NCI-H1048 (cell line): Measurements from ENCODE around the gene YIPF2.
"Not testable (repeated sequence)": the region's sequence is repeated elsewhere in the genome, so short reads cannot be mapped to it uniquely, and the experiment has no call there.

Source experiments
- DNase-seq: peaks from one replicate; lab custom pipeline; 2025; lab: John Stamatoyannopoulos, UW

YIPF2 gene

DNA sequence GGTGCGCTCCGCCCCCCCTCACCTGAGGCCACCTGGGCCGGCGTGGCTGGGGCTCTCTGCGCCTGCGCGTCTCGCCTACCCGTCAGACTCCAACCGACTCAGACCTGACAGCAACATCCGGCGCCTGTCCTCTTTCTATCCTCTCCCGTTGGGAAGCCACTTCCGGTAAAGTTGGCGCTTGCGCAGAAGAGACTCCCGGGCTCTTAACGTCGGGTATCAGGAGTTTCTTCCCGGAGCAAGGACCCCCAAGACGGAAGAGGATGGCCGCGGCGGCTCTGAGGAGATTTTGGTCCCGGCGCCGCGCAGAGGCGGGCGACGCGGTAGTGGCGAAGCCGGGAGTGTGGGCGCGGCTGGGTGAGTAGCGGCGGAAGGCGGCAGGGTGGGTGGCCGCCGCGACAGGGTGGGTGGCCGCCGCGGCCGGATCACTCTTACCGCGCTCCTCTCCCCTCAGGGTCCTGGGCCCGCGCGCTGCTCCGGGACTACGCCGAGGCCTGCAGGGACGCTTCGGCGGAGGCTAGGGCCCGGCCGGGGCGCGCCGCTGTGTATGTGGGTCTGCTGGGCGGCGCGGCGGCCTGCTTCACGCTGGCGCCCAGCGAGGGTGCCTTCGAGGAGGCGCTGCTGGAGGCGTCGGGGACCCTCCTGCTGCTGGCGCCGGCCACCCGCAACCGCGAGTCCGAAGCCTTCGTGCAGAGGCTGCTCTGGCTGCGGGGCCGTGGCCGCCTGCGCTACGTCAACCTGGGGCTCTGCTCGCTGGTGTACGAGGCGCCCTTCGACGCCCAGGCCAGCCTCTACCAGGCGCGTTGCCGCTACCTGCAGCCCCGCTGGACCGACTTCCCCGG is at the start of gene YIPF2, which contains the start of gene TIMM29:
Gene YIPF2, minus strand, starts transcription at position 77 of the 839 bp plus-strand sequence. CDS start 229 bp downstream, outside the sequence.
Gene TIMM29, plus strand, starts transcription at position 249 of the 839 bp plus-strand sequence. Its CDS starts 12 bp downstream, at position 261.
- peak; percentile 98 for DNase-seq

DNA sequence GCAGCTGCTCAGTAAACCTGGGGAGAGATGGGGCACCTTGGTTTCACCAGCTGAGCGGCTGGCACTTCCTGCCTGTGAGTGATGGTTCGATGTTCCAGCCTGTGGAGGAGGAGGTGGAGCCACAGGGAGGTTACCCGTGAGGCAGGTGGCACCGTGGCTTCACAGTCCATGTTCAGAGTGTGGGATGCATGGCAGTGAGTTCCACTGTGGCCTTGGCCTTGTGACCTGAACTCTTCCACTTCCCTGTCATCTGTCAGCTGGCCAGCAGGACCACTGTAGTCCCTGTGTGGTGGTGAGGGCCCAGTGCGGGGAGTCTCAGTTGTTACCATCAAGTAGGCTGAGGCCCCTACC is 49.3 kb upstream of the YIPF2 start:
- DNase-seq = no peak

DNA sequence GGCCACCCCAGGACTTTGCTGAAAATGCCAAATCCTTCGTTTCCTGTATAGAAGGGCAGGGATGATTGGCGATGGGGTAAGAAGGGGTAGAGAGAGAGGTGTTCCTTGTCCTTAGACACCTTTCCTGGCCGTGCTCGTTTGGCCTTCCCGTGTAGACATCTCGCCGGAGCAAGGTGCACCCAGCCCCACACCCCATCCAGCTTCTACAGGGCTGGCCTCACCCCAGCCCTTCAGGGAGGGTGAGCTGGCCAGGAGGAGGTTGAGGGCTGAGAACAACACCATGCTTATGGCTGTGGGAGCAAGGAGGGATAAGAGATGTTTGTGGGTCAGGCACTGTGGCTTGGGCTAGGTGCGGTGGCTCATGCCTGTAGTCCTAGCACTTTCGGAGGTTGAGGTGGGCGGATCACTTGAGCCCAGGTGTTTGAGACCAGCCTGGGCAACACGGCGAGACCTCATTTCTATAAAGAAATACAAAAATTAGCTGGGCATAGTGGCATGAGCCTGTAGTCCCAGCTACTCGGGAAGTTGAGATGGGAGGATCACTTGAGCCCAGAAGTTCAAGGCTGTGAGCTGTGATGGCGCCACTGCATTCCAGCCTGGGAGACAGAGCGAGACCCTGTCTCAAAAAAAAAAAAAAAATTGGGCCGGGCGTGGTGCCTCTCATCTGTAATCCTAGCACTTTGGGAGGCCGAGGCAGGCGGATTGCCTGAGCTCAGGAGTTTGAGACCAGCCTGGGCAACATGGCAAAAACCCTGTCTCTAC is 47.9 kb upstream of the YIPF2 start:
- no peak for DNase-seq

DNA sequence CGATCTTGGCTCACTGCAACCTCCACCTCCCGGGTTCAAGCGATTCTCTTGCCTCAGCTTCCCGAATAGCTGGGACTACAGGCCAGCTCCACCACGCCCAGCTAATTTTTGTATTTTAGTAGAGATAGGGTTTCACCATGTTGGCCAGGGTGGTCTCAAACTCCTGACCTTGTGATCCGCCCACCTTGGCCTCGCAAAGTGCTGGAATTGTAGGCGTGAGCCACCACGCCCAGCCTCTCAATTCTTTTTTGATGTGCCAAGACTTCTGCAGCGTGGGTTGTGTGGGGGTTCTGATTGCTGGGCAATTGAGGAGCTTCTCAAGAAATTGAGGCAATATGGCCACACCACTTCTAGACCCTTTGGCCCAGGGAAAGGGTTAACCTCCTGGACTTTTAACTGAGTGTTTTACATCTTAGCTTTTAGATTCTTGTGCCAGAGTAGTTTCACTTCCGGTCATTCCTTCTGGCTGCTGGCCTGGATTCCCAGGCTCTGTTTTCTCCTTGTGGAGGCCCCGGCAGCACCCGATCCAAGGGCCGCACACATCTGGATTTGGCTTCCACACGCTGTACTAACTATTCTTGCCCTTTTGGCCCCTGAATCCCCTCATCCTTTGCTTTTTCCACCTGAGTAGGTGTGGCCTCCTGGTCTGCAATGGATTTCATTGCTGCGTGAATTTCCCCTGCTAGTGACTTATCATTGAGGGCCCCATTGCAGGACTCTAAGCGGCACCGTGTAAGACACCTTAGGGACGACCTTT is 47.1 kb upstream of the YIPF2 start:
- no peak for DNase-seq

DNA sequence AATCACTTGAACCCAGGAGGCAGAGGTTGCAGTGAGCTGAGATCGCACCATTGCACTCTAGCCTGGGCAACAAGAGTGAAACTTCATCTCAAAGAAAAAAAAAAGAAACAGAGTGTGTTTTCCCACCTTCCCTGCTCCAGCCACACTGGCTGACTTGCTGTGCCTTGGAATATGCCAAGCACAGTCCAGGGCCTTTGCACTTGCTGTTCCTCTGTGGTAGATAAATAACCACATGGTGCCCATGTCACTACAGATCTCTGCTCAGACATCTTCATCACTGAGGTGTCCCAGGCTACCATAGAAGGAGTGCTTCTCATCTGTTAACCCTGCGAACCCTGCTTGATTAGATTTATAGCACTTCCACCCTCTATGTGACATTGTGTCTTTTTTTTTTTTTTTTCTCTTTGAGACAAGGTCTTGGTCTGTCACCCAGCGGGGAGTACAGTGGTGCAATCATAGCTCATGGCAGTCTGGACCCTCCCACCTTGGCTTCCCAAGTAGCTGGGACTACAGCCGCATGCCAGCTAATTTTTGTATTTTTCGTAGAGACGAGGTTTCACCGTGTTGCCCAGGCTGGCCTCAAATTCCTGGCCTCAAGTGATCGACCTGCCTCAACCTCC is 42.8 kb upstream of the YIPF2 start:
- no peak for DNase-seq

DNA sequence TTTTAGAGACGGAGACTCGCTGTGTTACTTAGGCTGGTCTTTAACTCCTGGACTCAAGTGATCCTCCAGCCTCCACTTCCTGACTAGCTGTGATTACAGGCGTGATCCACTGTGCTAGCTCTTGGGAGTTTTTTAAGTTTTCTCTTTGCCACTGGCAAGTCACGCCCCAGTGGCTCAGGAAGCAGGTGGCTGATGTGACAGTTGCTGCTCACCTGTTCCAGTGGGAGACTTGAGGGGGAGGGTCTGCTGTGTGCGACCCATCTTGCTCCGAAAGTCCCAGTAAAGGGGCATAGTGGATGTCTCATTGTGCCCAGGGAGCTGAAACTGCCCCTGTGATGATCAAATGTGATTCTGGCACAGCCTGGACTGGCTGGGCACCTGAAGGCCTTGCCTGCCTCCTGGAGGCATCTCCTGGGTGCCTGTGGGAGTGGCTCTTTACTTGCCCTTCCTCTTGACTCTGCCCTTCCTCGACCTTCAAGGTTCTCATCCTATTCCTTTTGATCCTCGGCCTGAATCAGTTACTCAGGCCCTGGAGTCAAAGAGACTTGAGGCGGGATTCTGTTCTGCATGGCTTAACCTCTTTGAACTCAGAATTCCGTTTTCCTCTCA is 40.2 kb upstream of the YIPF2 start:
- DNase-seq = no peak

DNA sequence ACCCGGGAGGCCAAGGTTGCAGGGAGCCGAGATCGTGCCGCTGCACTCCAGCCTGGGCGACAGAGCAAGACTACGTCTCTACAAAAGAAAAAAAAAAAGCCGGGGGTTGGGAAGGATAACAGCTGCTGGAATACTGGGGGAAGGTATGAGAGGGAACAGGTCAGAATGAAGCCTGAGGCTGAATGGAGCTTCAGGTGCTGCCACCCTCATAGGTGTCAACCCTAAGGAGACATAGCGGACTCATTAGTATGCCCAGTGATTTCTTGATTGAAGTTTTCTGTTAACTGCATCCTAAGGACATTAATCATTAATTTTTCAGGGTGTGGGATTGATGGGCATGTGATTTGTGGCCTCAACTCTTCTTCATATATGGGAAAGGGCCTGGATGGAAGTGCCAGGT is 38.4 kb upstream of the YIPF2 start:
- no peak for DNase-seq

DNA sequence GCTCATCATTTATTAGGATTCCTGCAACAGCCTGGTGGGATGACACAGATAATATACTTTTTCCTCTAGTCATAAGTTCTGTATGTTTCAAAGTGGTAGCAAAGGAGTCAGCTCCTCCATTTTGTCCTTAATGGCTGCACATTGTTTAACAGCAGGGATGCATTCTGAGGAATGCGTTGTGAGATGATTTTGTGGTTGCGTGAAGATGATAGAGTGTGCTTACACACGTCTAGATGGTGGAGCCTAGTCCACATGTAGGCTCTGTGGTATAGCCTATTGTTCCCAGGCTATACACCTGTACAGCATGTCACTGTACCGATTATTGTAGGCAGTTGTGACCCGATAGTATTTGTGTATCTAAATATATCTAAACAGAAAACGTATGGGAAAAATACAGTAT is 37.0 kb upstream of the YIPF2 start:
- no peak for DNase-seq

DNA sequence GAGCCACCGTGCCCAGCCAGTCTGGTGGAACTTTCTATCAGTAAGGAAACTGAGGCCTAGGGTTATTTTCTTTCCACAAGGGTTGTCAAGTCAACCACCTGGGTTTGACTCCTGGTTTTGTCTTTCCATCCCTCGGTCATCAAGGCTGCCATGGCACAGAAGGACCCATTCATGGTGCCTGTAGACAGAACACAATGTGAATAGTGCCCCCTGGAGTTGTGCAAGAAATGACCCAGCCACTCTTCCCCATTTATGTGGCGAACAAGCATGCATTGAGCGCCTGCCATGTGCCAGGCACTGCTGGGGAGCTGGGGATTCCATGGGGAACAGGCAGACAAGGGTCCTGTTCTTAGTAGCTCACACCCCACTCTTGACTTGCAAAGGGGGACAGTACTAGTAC is 36.5 kb upstream of the YIPF2 start:
- DNase-seq = no peak

DNA sequence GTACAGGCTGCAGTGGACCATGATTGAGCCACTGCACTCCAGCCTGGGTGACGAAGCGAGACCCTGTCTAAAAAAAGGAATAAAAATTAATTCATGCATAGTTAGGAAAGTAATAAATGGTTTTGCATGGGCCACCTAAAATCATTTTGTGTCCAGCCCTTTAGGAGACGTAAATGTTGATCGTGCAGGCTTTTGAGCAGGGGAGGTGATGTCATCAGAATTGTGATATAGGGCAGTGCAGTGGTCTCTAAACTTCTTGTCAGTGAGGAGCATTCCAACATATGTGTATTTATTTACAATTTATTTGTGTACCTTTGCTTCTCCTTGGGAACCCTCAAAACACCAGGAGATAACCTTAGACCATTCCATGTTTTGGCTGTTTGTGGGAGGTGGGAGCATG is 35.4 kb upstream of the YIPF2 start:
- no peak for DNase-seq

DNA sequence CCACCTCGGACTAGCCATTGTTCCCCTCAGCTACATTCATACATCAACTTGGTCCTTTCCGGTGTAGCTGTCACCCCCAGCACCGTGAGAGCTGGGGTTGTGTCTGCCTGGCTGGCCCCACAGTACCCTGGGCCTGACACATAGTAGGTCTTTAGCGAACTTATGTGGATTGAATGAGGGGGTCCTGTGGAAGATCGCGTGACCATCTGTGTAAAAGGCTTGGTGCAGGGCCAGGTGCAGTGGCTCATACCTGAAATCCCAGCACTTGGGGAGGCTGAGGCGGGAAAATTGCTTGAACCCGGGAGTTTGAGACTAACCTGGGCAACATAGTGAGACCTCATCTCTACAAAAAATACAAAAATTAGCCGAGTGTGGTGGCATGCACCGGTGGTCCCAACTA is 34.4 kb upstream of the YIPF2 start:
- DNase-seq = no peak

DNA sequence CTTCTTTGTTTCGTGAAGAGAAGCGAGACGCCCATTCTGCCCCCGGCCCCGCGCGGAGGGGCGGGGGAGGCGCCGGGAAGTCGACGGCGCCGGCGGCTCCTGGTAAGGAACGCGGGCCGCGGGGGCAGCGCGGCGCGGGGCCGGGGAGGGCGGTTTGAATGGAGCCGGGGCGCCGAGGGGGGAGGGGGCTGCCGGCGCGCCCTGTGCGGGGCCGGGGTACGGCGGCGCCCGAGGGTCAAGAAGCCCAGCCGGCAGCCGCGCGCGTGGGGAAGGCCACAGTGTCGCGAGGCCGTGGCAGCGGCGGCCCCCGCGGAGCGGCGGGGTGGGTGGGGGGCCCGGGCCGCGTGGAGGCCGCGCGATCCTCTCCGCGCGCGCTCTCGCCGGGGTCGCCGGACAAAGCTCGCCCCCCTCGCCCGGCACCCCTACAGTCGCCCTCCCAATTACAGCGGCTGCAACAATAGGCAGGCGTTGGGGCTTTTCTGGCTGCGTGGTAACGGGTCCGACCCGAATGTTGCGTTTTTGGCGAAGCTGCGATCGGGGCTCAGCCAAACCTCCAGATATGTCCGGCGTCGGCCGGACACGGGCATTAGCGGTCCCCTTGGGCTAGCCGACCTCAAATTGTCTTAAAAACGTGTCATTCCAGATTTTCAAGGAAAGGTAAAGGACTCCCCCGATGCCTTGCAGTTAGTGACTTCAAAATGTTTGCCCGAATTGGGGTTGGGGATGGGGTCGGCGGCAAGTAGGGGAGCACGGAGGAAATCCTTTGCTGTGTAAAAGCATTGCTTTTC is 32.8 kb upstream of the YIPF2 start:
- DNase-seq = no peak

DNA sequence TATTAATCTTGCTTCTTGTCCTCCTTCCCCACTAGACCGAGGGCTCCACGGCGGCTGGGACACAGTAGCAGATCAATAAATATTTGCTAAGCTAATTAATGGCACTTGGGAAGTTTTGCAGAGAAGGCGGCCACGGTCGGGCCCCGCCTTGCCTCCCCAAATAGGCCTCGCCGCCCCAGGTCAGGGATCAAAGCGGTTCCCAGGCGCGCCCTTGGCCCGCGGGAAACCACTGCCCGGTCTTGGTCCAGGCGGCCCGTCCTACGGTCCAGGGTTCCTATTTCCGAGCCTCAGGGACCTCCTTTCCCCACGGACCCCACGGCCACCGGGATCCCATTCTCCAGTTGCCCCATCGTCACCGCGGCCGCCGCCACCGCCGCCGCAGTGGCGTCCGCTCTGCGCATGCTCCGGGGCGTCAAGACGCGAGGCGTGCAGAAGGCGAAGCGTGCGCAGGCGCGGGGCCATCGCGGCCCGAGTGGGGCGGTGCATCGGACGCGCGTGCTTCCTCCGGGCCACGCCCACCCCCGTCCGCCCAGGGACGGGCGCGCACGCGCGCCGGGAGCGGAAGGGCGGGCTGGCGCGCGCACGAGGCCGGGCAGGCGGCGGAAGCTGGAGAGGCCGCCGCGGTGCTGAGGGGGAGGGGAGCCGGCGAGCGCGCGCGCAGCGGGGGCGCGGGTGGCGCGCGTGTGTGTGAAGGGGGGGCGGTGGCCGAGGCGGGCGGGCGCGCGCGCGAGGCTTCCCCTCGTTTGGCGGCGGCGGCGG is 32.1 kb upstream of the YIPF2 start, which contains the start of gene SMARCA4:
Gene SMARCA4, plus strand, starts transcription at position 717 of the 759 bp plus-strand sequence. CDS start 23,122 bp downstream, outside the sequence.
- peak; percentile 95 for DNase-seq

DNA sequence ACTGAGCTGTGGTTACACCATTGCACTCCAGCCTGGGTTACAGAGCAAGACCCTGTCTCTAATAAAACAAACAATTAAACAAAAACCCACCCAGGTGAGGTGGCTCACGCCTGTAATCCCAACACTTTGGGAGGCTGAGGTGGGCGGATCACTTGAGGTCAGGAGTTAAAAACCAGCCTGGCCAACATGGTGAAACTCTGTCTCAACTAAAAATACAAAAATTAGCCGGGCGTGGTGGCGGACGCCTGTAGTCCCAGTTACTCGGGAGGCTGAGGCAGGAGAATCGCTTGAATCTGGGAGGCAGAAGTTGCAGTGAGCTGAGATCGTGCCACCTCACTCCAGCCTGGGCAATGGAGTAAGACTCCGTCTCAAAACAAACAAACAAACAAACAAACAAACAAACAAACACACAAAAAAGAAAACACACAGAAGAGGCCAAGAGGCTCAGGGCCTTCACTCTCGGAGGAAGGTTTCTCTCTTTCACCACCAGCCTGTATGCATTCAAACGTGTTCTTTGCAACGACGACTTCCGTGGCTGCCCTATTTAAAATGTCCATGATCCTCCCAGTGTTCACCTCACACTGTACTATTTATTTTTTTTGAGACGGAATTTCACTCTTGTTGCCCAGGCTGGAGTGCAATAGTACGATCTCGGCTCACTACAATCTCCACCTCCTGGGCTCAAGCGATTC is 31.0 kb upstream of the YIPF2 start:
- DNase-seq = not testable (repeated sequence)

DNA sequence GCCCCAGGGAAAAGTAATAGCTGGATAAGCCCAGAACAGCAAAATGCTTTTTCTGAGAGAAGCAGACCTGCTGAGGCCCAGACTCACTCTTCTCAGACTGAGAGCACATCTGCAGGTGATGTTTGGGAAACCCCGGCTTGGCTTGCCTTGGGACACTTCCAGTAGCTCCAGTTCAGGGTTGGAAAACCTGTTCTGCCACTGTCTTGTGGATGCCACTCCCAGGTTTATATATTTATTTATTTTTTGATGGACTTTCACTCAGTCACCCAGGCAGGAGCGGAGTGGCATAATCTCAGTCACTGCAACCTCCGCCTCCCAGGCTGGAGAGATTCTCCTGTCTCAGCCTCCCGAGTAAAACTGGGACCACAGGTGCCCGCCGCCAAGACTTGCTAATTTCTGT is 24.4 kb upstream of the YIPF2 start:
- DNase-seq = no peak

DNA sequence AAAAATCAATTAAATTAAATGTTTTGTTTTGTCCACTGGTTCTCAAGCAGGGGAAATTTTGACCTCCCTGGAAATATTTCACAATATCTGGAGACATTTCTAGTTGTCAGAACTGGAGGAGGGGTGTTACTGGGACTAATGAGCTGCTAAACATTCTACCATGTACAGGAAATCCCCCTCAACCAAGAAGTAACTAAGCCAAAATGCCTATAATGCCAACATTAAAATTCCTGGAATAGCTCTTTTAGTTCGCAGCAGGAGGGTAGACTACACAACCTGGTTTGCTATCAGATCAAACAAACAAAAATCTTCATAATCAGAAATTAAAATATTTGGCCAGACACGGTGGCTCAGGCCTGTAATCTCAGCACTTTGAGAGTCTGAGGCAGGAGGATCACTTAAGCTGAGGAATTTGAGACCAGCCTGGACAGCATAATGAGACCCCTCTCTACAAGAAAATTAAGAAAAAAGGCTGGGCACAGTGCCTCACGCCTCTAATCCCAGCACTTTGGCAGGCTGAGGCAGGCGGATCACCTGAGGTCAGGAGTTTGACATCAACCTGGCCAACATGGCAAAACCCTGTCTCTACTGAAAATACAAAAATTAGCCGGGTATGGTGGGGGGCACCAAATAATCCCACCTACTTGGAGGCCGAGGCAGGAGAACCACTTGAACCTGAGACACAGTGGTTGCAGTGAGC is 18.7 kb upstream of the YIPF2 start:
- no peak for DNase-seq

DNA sequence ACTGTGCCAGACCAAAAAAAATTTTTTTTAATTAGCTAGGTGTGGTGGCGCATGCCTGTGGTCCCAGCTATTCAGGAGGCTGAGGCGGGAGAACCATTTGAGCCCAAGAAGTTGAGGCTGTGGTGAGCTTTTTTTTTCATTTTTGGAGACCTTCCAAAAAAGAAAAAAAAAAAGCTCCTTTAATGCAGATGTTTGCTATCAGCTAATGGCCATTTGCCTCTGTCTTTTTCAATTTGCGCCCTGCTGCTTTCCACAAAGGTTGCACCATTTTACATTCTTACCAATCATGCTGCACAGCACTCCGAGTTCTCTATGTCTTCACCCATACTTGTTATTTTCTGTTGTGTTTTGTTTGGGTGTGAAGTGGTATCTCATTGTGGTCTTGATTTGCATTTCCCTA is 16.8 kb upstream of the YIPF2 start:
- DNase-seq = no peak

DNA sequence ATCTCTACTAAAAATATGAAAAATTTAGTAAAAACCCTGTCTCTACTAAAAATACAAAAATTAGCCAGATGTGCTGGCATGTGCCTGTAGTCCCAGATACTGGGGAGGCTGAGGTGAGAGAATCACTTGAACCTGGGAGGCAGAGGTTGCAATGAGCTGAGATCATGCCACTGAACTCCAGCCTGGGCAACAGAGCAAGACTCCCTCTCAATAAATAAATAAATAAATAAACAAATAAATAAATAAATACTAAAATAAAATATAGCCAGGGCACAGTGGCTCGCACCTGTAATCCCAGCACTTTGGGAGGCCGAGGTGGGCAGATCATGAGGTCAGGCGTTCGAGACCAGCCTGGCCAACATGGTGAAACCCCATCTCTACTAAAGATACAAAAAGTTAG is 15.0 kb upstream of the YIPF2 start:
- DNase-seq = not testable (repeated sequence)

DNA sequence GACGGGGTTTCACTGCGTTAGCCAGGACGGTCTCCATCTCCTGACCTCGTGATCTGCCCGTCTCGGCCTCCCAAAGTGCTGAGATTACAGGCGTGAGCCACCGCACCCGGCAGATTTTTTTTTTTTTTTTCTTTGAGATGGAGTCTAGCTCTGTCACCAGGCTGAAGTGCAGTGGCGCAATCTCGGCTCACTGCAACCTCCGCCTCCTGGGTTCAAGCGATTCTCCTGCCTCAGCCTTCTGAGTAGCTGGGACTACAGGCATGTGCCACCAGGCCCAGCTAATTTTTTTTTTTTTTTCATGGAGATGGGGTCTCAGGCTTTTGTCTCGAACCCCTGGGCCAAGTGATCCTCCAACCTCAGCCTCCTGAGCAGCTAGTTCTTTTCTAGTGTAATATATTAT is 13.2 kb upstream of the YIPF2 start:
- DNase-seq = not testable (repeated sequence)
